Renal pelvis (tissue), 4 donors: ENCODE measurements around the gene POTEJ. TPM values are rescaled to one million over a fixed set of nuclear protein-coding genes. Genes with fewer than 3 reads are reported as not detected.
"Not testable (repeated sequence)": the region's sequence is repeated elsewhere in the genome, so short reads cannot be mapped to it uniquely, and the experiment has no call there.

ENCODE experiments used
- DNase-seq: peaks from one replicate; pipeline ENCODE4 v3.0.0-alpha.2; 2013
- polyA plus RNA-seq, 3 donors: library from polyadenylated mRNA; unstranded; fragments of 120-200 nt; gene quantifications; one replicate each; pipeline ENCODE4 v1.2.1, GENCODE V29; 2013; ENCODE audit not compliant: insufficient read length in 3 of 3

Gene POTEJ
- polyA plus RNA-seq, 3 donors, result not detected

DNA sequence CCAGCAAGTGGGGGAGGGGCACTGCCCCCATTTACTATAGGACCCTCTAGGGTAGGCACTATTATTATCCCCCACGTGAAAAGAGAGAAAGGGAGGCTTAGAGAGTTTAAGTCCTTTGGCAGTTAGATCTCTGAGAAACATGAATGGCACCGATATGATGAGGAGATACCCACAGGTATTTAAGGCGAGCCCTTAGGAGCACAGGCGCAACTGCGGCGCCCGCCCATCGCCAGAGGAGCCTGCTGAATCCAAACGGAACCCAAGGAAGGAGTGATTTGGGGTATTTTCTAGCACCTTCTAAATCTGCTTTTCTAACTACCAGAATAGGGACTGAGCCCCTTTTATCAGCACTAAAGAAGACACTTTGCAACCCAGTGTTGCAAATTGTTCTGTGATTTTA, 11.3 kb upstream of the POTEJ start:
- not testable (repeated sequence) for DNase-seq

DNA sequence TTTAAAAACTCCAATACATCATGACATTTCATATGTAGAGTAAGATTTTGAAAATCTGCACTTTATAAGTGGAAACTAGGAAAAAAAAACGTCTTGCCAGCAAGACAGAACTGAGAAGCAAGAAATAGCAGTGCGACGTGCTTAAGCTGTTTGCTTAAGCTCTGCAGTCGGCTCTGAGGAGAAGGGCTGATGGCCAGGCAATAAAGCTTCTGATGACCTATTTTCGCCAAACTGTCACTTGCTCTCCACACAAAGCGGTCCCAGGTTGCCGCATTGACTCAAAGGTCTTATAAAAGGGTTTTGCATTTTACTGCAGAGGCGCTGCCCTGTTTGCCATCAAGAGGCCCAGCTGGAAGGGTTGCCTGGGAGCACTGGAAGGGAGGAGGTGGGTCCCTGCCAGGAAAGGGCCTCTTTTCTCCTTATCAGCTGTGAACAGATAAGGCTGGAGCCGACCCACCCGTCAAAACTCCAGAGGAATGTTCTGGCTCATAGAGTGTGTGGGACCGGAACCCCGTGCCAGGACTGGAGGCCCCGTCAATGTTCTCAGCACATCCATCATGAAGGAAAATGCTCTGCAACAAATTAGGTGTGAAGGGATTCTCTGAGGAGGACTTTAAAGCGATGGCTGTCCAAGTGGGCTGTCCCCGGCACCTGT, 9.5 kb upstream of the POTEJ start:
- not testable (repeated sequence) for DNase-seq

DNA sequence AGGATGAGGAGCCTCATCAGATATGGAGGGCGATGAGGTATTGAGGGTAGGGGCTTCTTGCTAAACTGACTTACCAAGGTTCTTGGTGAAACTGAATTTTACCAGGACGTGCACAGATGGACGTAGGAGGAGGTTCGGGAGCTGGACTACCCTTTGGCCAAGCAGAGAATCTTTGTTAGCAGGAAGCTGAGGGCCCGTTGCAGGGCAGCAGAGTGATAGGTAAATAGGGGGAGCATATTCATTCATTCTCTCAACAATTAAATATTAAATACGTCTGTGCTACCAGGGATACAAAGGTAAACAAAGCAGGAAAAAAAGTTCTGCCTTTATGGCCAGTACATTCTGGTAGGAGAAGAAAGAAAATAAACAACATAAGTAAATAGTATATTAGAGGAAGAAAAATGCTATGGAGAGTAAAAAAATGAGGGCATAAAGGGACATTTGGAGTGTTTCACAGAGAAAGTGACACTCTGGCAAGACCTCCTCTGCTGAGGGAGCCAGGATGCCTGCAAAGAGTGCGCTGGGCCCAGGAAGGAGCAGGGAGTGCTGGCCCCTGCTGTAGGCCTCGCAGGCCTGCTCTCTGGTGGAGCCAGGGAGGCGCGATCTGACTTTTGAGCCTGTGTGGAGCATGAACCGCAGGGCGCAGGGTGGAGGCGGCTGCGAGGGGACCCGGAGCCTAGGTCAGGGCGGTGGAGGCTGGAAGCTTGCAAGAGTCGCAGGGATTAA, 2.8 kb upstream of the POTEJ start:
- not testable (repeated sequence) for DNase-seq

DNA sequence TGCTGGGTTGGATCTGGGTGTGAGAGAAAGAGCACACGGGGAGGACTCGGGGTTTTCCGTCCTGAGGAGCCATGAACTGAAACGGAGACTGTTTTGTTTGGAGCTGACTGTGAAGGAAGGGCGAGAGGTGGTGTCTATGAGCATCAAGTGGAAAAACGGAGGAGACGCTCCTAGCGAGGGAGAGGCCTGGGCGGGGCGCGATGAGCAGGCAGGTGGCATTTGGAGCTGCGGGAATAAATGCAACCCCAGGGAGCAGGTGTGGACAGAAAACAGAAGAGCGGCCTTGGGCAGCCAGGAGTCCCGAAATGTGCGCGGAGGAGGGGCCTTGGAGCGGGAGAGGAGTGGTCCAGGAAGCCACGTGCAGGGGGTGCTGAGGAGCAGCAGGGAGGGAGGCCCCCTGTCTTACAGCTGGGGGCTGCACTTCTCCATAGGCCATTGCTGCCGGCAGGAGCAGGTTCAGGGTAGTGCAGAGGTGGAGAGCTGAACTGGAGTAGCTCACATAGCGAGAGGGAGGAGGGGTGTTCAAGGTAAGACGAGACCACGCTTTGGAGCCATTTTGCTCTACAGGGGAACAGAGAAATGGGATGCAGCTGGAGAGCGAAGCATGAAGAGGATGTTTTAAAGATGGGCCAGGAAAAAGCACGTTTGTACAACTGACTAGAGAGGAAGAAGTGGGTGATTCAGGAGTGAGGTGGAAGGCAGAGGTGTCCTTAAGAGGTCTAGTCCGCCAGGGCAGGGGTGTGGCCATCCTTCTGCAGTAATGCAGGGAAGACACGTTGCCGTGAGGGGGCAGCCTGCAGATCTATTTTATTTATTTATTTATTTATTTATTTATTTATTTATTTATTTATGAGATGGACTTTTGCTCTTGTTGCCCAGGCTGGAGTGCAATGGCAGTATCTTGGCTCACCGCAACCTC, 2.0 kb upstream of the POTEJ start:
- not testable (repeated sequence) for DNase-seq

DNA sequence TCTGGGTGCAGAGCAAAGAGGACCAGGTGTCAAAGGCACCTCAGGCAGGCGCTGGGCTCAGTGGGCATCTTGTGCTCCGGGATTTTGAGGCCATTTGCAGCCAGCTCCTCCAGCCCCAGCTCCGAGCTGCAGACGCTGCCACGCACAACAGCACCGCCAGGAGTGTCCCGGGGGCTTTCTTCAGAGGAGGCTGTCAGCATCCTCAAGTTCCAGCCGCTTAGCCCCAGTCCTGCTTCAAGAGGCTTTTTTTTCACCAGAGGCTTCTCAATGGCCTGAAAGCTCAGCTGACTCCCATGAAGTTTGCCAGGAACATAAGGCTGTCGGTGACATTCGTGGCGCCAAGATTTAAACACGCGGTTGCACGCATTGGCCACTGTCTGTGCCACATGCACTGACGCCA, 754 bp upstream of the POTEJ start:
- not testable (repeated sequence) for DNase-seq

DNA sequence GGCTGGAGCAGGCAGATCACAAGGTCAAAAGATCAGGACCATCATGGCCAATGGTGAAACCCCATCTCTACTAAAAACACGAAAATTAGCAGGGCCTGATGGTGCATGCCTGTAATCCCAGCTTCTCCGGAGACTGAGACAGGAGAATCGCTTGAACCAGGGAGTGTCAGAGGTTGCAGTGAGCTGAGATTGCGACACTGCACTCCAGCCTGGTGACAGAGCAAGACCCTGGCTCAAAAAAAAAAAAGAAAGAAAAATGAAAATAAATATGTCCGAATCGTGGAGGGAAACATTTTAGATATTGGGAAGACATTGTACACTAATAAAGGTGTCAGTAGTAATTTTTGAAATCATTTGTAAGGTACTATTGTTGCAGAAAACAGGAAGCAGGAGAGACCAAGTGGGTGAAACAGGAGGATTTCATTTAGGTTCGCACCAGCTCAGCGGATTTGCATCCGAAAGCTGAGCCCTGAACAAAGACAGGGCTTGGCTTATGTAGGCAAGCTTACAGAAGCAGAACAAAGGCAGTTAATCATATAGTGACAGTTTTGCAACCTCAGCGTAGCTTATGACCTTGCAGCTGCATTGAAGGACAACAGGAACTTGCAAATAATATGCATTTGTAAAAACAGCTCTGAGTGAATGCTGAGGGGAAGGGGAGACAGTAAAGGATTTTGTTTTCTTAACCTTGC, 17.7 kb downstream of the POTEJ start:
- DNase-seq, result not testable (repeated sequence)

DNA sequence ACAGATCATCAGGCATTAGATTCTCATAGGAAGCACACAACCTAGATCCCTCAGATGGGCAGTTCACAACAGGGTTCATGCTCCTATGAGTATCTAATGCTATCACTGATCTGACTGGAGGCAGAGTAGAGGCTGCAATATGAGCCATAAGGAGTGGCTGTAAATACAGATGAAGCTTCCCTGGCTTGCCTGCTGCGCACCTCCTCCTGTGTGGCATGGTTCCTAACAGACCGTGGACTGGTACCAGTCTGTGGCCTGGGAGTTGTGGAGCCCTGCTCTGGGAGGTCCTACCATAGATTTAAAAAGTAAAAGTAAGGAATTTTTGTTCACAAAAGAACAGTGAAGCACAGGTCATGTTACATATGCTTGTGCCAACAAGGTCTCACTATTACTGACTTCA, 27.7 kb downstream of the POTEJ start:
- not testable (repeated sequence) for DNase-seq

DNA sequence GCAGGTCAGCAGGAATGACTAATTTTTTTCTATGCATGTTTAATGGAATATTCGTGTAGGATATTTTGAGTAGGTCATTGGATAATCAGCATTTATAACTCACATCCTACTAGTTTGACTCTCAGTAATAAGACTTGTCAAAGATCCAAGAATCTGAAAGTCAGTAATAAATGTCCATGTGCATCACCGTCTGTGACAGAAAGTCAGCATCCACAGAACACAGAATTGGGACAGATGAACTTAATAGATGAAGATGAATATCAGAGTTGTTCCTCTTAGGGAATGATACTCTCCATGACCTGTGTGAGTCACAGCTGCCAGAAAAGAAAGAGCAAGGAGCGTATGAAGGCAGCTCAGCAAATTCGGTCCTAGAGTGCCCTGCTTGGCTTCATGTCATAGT, 30.4 kb downstream of the POTEJ start:
- DNase-seq, result not testable (repeated sequence)

DNA sequence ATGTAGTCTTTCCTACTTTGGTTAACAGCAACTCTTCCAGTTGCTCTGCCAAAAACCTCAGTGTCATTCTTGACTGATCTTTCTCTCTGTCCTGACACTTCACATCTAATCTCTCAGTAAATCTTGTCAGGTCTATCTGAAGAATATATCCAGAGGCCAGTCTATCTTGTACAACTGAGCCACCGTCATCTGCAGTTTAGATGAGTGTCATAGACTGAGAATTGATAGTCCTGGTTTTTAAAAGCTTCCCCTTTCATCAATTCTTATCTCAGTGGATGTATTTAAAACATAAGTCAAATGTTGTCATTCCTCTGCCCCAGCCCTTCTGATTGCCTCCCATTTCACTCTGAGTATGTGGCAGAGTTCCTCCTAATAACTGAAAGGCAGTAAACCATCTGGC, 38.0 kb downstream of the POTEJ start:
- not testable (repeated sequence) for DNase-seq

DNA sequence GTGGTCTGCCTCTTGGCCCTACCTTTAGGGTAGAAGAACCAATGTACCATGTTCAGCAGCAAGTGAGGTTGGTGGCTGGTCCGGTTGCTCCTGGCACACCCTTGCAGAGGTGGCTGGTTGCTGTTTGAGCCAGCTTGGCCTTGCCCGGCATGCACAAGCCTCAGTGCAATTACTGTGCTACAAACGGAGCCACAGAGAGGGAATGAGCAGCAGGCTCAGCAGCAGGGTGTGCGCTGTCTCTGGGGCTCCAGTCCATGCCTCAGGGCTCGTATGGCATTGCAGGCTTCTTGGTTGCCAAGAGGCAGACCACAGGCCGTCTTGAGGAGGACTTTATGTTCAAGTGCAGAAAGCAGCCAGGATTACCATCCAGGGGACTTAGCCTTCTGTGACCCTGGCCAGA, 53.3 kb downstream of the POTEJ start:
- DNase-seq, result not testable (repeated sequence)

DNA sequence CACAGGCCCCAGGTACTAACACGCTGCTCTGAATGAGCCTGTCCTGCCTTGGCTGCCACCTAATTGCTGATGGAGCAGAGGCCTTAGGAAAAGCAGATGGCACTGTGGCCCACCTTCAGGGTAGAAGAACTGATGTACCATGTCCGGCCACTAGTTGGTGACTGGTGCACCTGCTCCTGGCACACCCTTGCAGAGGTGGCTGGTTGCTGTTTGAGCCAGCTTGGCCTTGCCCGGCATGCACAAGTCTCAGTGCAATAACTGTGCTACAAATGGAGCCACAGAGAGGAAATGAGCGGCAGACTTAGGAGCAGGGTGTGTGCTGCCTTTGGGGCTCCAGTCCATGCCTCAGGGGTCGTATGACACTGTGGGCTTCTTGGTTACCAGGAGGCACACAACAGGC, 54.4 kb downstream of the POTEJ start:
- not testable (repeated sequence) for DNase-seq

DNA sequence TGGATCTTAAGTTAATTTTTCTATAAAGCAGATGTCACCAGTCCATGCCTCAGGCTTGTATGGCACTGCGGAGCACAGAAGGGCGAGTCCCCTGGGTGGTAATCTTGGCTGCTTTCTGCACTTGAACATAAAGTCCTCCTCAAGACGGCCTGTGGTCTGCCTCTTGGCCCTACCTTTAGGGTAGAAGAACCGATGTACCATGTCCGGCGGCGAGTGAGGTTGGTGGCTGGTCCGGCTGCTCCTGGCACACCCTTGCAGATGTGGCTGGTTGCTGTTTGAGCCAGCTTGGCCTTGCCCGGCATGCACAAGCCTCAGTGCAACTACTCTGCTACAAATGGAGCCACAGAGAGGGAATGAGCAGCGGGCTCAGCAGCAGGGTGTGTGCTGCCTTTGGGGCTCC, 56.3 kb downstream of the POTEJ start:
- not testable (repeated sequence) for DNase-seq

DNA sequence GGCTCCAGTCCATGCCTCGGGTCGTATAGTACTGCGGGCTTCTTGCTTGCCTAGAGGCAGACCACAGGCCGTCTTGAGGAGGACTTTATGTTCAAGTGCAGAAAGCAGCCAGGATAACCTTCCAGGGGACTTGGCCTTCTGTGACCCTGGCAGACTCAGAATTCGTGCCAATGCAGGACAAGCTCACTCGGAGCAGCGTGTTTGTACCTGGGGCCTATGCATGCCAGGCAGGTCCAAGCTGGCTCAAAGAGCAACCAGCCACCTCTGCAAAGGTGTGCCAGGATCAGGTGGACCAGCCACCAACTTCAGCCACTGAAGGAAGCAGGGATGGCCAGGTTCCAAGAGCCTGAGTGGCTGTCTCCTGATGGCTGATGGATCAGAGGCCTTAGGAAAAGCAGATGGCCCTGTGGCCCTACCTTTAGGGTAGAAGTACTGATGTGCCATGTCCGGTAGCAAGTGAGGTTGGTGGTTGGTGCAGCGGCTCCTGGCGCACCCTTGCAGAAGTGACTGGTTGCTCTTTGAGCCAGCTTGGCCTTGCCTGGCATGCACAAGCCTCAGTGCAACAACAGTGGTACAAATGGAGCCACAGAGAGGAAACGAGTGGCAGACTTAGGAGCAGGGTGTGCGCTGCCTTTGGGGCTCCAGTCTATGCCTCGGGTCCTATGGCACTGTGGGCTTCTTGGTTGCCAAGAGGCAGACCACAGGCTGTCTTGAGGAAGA, 58.9 kb downstream of the POTEJ start:
- not testable (repeated sequence) for DNase-seq

DNA sequence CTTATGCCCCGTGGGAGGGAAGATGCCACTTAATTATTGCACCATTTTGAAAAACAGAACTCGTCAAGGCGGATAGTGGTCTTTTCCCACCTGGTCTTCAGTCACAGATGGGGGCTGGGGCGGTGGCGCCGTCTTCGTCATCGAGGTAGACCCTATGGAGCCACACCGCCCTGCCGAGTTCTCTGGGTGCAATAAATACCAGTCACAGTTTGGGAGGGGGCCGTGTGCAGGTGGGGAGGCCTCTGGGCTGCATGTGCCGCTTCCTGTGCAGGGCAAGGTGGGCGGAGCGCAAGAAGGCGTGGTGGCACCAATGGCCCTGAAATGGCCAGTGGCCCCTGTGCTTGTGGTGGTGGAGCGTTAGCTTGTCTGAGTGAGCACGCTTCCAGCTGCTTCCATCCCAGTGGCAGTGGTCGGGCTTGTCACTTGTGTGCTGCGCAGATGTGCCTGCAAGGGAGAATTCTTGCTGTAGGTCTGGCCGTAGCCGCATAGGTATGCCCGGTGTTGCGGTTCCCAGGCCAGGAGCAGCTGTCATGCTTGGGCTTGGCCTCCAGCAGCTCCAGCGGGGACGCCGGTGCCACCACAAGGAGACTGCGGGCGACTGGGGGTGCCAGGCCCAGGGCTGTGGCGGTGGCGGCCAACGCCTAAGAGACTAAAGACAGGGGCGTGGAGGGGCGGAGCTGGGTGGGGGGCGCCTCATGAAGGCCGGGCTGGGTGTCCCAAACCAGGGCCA, 81.0 kb downstream of the POTEJ start:
- DNase-seq, result not testable (repeated sequence)

DNA sequence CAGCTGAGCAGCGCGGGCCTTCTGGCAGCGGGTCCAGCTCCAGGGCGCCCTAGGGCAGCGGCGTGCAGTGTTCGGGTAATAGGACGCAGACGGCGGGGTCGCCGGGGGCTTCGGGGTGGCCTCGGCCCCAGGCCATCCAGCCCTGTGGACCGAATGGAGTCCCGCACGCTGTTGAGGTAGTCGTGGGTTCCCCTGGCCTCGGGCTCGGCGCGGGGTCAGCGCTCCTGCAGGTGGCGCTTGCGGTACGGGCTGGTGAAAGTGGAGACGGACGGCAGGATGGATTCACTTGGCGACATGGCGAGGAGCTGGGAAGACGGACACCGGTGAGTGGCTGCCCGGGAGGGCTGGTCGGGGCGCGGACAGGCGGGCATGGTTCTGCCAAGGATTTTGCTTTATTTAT, 82.2 kb downstream of the POTEJ start:
- not testable (repeated sequence) for DNase-seq

DNA sequence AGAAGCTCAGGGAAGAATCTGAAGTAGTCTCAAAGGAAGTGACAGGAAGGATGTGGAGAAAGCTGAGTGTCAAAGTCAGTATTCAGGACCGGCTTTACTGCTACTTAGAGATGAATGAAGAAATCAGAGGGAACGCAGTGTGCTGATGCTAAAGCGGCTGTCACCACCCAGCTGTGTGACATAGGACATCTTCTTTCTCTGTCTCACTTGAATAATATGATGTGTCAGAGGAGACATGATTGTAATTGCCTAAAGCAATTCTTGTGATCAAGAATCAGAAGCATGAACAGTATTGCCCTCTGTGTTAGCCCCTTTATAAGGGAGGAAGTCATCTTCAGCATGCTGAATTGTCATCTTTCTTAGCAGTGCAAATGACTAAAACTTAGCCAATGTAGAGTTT, 92.0 kb downstream of the POTEJ start:
- DNase-seq, result not testable (repeated sequence)
